Neutrophil (primary cell): Measurements from ENCODE around the gene TDO2.

Source experiments
- H3K27ac ChIP-seq: fragments of 200-600 bp; sonication (generic); 2 replicates; pipeline ENCODE4 v1.5.1; 2016; ENCODE audit warnings: mild to moderate bottlenecking, moderate library complexity
- H3K27me3 ChIP-seq: fragments of 200-600 bp; sonication (generic); 2 replicates; pipeline ENCODE4 v1.6.0; 2016; ENCODE audit warnings: mild to moderate bottlenecking
- H3K36me3 ChIP-seq: fragments of 200-600 bp; sonication (generic); 2 replicates; pipeline ENCODE4 v1.5.1; 2017
- H3K4me1 ChIP-seq, 2 experiments: fragments of 200-600 bp in 1 of 2; sonication (generic) in 1 of 2; 1 replicate in 1 of 2; 2 replicates in 1 of 2; pipeline versions ENCODE4 v1.5.1 to v1.6.1; 2013 to 2016; ENCODE audit warnings: low read depth in 1 of 2, low read length in 1 of 2, mild to moderate bottlenecking in 1 of 2, moderate library complexity in 1 of 2; ENCODE audit not compliant: control insufficient read depth in 1 of 2, insufficient read depth in 1 of 2
- H3K4me3 ChIP-seq, 2 experiments: fragments of 200-600 bp in 1 of 2; sonication (generic) in 1 of 2; 1 replicate in 1 of 2; 2 replicates in 1 of 2; pipeline ENCODE4 v1.5.1; 2013 to 2016; ENCODE audit warnings: low read depth in 1 of 2, low read length in 1 of 2, mild to moderate bottlenecking in 1 of 2, moderate library complexity in 1 of 2
- H3K9me3 ChIP-seq: fragments of 200-600 bp; sonication (generic); 2 replicates; pipeline ENCODE4 v1.5.1; 2016
- CTCF ChIP-seq: fragments of 200-600 bp; sonication (generic); IDR thresholded peaks from 2 replicates; pipeline ENCODE4 v1.5.1; 2016; ENCODE audit warnings: antibody characterized with exemption

TDO2 gene

GRCh38 chr4:155877971-155878370, 25.5 kb upstream of the TDO2 start:
- no peaks in the 10 kb centered on the region for H3K36me3 ChIP-seq
- H3K27me3 ChIP-seq: no peaks in the 10 kb centered on the region
- no peak overlapping the region for H3K27ac ChIP-seq
- no peaks in the 10 kb centered on the region for H3K9me3 ChIP-seq
- H3K4me3 ChIP-seq: no peak overlapping the region
- no peaks in the 10 kb centered on the region for H3K4me1 ChIP-seq
- no peak for TF ChIP-seq CTCF

- no peaks in the 10 kb centered on the region for H3K9me3 ChIP-seq
- H3K4me1 ChIP-seq: no peaks in the 10 kb centered on the region
- TF ChIP-seq CTCF: no peak
- H3K27ac ChIP-seq: no peak overlapping the region
- H3K36me3 ChIP-seq: no peaks in the 10 kb centered on the region
- H3K27me3 ChIP-seq: no peaks in the 10 kb centered on the region
- H3K4me3 ChIP-seq: no peak overlapping the region
These were observed 24.9 kb upstream of the TDO2 start for GRCh38 chr4:155878611-155879010.

- TF ChIP-seq CTCF: no peak
- Histone ChIP-seq H3K27me3 (no peaks in the 10 kb centered on the region), H3K4me3 (no peak overlapping the region), H3K27ac (no peak overlapping the region), H3K36me3 (no peaks in the 10 kb centered on the region), H3K9me3 (no peaks in the 10 kb centered on the region), H3K4me1 (no peaks in the 10 kb centered on the region)
These were observed 23.7 kb upstream of the TDO2 start for GRCh38 chr4:155879767-155880166.

GRCh38 chr4:155881555-155881954, 21.9 kb upstream of the TDO2 start:
- Histone ChIP-seq H3K36me3 (no peaks in the 10 kb centered on the region), H3K9me3 (no peaks in the 10 kb centered on the region), H3K27me3 (no peaks in the 10 kb centered on the region), H3K27ac (no peak overlapping the region), H3K4me1 (no peaks in the 10 kb centered on the region), H3K4me3 (no peak overlapping the region)
- no peak for TF ChIP-seq CTCF

- Histone ChIP-seq H3K27me3 (no peaks in the 10 kb centered on the region), H3K27ac (no peak overlapping the region), H3K36me3 (no peaks in the 10 kb centered on the region), H3K4me3 (no peak overlapping the region), H3K4me1 (no peaks in the 10 kb centered on the region), H3K9me3 (no peaks in the 10 kb centered on the region)
- TF ChIP-seq CTCF: no peak
These were observed 19.6 kb upstream of the TDO2 start for GRCh38 chr4:155883895-155884294.

- no peak overlapping the region for H3K27ac ChIP-seq
- no peaks in the 10 kb centered on the region for H3K4me1 ChIP-seq
- no peaks in the 10 kb centered on the region for H3K9me3 ChIP-seq
- H3K36me3 ChIP-seq: no peaks in the 10 kb centered on the region
- H3K27me3 ChIP-seq: no peaks in the 10 kb centered on the region
- TF ChIP-seq CTCF: no peak
- no peak overlapping the region for H3K4me3 ChIP-seq
These were observed 17.8 kb upstream of the TDO2 start for GRCh38 chr4:155885666-155886065.
